ENCODE data around the gene PCGF1.

- TF ChIP-seq POLR2AphosphoS5 (IDR thresholded peaks at IDR 0.05; ENCODE audit: low read depth, low read length) (no peak), TAF1 (IDR thresholded peaks at IDR 0.05; ENCODE audit: borderline replicate concordance, insufficient read depth, low read length) (no peak), REST (IDR thresholded peaks at IDR 0.05; ENCODE audit: insufficient read depth in 1 of 2, low read depth in 2 of 2, low read length in 2 of 2) (no peak), SIN3A (IDR thresholded peaks at IDR 0.05; ENCODE audit: borderline replicate concordance, insufficient read depth, low read length) (no peak)
These were observed 48.7 kb upstream of the PCGF1 start for GRCh38 chr2:74556159-74556558.
